ENCODE data around the gene WASF3.

DNA sequence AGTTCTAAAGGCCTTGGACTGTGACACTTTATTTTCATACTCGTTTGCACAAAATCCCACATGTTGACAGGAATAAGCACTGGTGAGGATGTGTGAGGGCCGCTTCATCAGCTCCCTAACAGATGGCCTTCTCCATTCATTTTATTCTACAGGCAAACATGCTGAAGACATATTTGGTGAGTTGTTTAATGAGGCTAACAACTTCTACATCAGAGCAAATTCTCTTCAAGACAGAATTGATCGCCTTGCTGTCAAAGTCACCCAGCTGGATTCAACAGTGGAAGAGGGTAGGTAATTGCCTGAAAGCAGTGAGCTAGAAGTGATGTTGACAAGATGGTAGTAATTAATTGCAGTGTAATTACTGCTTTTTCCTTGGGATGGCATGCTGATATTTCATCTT, 107.4 kb downstream of the WASF3 start:
- TF ChIP-seq NFXL1 (IDR thresholded peaks at IDR 0.05; ENCODE audit: borderline replicate concordance) (no peak), CREB1 (IDR thresholded peaks at IDR 0.05; ENCODE audit: low read depth) (no peak), YY1 (IDR thresholded peaks at IDR 0.05; ENCODE audit: low read depth, low read length) (no peak), SMC3 (IDR thresholded peaks at IDR 0.05; ENCODE audit: borderline replicate concordance, low read length) (no peak), EZH2 (IDR thresholded peaks at IDR 0.05; ENCODE audit: borderline replicate concordance, control insufficient read depth, low read depth, low read length) (no peak), RELA (IDR thresholded peaks at IDR 0.05; ENCODE audit: borderline replicate concordance, partially characterized antibody) (no peak), BHLHE40 (IDR thresholded peaks at IDR 0.05; ENCODE audit: borderline replicate concordance in 1 of 2, low read depth in 2 of 2, low read length in 1 of 2) (no peak), EGR1 (IDR thresholded peaks at IDR 0.05; ENCODE audit: borderline replicate concordance in 1 of 2, low read depth in 2 of 2, low read length in 2 of 2) (no peak), FOXM1 (IDR thresholded peaks at IDR 0.05; ENCODE audit: low read depth, low read length) (no peak), RBBP5 (conservative IDR thresholded peaks at IDR 0.05) (no peak)
- TF ChIP-seq, protein P1, sequence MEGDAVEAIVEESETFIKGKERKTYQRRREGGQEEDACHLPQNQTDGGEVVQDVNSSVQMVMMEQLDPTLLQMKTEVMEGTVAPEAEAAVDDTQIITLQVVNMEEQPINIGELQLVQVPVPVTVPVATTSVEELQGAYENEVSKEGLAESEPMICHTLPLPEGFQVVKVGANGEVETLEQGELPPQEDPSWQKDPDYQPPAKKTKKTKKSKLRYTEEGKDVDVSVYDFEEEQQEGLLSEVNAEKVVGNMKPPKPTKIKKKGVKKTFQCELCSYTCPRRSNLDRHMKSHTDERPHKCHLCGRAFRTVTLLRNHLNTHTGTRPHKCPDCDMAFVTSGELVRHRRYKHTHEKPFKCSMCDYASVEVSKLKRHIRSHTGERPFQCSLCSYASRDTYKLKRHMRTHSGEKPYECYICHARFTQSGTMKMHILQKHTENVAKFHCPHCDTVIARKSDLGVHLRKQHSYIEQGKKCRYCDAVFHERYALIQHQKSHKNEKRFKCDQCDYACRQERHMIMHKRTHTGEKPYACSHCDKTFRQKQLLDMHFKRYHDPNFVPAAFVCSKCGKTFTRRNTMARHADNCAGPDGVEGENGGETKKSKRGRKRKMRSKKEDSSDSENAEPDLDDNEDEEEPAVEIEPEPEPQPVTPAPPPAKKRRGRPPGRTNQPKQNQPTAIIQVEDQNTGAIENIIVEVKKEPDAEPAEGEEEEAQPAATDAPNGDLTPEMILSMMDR (IDR thresholded peaks at IDR 0.05 in 2 of 3, conservative IDR thresholded peaks at IDR 0.05 in 1 of 3; ENCODE audit: control insufficient read depth in 2 of 3, extremely low read depth in 1 of 3, insufficient read depth in 1 of 3, low read depth in 3 of 3, low read length in 3 of 3), result no peak
